ENCODE results near the gene TBC1D8. TPM values are rescaled to one million over a fixed set of nuclear protein-coding genes. Genes with fewer than 3 reads are reported as not detected.

Gene TBC1D8
- total and polyA plus RNA-seq, 2 of the 13 experiments (the other 11 are each of a cell fraction or from before 2014, with no cell fraction given): 45.1 to 95.4 TPM

DNA sequence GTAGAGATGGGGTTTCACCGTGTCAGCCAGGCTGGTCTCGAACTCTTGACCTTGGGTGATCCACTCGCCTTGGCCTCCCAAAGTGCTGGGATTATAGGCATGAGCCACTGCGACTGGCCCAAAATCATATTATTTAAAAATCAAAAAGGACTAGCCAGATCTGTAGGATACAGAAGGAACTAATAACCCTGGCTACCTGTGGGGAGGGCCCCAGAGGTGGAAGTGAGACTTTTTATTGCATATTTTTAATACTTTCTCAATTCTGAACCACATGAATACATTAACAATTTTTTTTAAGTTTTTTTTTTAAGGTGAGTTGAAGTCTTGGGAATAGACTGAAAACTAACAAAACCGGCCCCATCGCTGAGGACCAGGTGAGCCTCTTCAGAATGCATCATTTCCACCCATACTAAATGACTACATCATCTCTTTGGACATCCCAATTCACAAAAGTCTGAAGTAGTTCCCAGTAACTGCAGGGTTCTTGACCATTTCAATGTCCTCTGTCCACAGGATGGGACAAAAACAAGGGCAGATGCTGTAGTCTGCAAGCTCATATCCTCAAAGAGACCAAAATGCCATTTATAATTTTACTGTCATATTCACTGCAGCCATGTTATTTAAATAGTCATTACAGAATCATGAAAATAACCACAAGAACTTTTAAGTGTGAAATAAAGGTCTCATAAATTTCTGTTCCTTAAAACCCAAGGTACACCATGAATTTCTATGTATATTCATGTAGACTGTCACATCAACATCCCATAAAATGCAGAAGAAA is 127.7 kb downstream of the TBC1D8 start:
- in situ Hi-C loops (cut with HindIII; ENCODE audit: extremely low pct_ligation_motif_present, low pct_unique_long_range_greater_than_20kb) (no loop called here), intact Hi-C loops (cut with micrococcal nuclease; ENCODE audit: unreplicated experiment) (loop anchor here (10.0 kb wide), 1 partner anchor 461 kb away; no protein-coding TSS in a partner anchor)
- FAIRE-seq (no peak), ATAC-seq (no peak), DNase-seq (ENCODE audit: low spot score) (no peak)
- Histone ChIP-seq H3K27me3 (ENCODE audit: control insufficient read depth in 1 of 2, insufficient read depth in 2 of 2, low read length in 2 of 2) (no peaks in the 10 kb centered on the region), H3K27ac (ENCODE audit: extremely low read length, insufficient read depth, low read length) (no peak overlapping the region), H3K9ac (ENCODE audit: insufficient read depth, low read depth, low read length) (no peak overlapping the region), H3K4me2 (ENCODE audit: low read depth, low read length) (no peak overlapping the region), H3K36me3 (replicated peaks in 1 of 2; ENCODE audit: control insufficient read depth in 1 of 2, insufficient read depth in 2 of 2, low read length in 2 of 2) (peaks cover 28 to 81% of the 10 kb centered on the region in 2 experiments), H3K4me3 (replicated peaks in 1 of 3; ENCODE audit: insufficient read depth in 1 of 3, low read depth in 2 of 3, low read length in 3 of 3) (no peak overlapping the region), H3K79me2 (ENCODE audit: insufficient read depth, low read length) (no peaks in the 10 kb centered on the region), H3K4me1 (ENCODE audit: insufficient read depth, low read length) (peaks cover 6% of the 10 kb centered on the region; the same call in 1 of the 2 replicates), H3K9me3 (ENCODE audit: low read length) (no peaks in the 10 kb centered on the region), H2AFZ (ENCODE audit: low read length) (no peak overlapping the region), H4K20me1 (ENCODE audit: insufficient read depth, low read length) (no peaks in the 10 kb centered on the region)
- CTCF ChIA-PET (ENCODE audit: low intra/inter-chr PET ratio, low total read pairs): no interaction called here
- 98% methylated on average over 6 of the region's 6 CpGs for WGBS (ENCODE audit: low lambda C conversion rate)
- TF ChIP-seq, protein P1, sequence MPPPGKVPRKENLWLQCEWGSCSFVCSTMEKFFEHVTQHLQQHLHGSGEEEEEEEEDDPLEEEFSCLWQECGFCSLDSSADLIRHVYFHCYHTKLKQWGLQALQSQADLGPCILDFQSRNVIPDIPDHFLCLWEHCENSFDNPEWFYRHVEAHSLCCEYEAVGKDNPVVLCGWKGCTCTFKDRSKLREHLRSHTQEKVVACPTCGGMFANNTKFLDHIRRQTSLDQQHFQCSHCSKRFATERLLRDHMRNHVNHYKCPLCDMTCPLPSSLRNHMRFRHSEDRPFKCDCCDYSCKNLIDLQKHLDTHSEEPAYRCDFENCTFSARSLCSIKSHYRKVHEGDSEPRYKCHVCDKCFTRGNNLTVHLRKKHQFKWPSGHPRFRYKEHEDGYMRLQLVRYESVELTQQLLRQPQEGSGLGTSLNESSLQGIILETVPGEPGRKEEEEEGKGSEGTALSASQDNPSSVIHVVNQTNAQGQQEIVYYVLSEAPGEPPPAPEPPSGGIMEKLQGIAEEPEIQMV (CRISPR knock-in tag; IDR thresholded peaks at IDR 0.05; ENCODE audit: low read depth): no peak
- no peak for TF ChIP-seq SETDB1 (CRISPR knock-in tag; IDR thresholded peaks at IDR 0.05; ENCODE audit: borderline replicate concordance)
- TF ChIP-seq, protein P2, sequence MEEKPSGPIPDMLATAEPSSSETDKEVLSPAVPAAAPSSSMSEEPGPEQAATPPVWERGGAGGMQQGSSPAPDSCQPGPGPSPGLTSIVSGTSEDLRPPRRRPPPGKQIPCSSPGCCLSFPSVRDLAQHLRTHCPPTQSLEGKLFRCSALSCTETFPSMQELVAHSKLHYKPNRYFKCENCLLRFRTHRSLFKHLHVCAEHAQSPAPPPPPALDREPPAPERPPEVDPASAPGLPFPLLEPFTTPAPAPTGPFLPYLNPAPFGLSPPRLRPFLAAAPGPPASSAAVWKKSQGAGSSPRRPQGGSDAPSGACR (CRISPR knock-in tag; IDR thresholded peaks at IDR 0.05): no peak
- no peak for TF ChIP-seq ATF1 (CRISPR knock-in tag; IDR thresholded peaks at IDR 0.05)
- TF ChIP-seq ZNF431 (CRISPR knock-in tag; IDR thresholded peaks at IDR 0.05; ENCODE audit: borderline replicate concordance, low read depth): no peak
- POLR2A ChIA-PET: no interaction called here
- BruUV-seq (replicated peaks): no TSS peak

Measured in HepG2 (cell line).